Esophagus muscularis mucosa (tissue), 4 donors: ENCODE data around the gene UNKL. TPM values are rescaled to one million over a fixed set of nuclear protein-coding genes. Genes with fewer than 3 reads are reported as not detected.

Source experiments
- DNase-seq: peaks from one replicate; pipeline ENCODE4 v3.0.0-alpha.2; 2017; ENCODE audit errors: extremely low spot score
- H3K27ac ChIP-seq, 4 donors: fragments of 200-600 bp; sonication (generic); replicated peaks in 1 of 4; 1 replicate in 3 of 4; 2 replicates in 1 of 4; pipeline ENCODE4 v1.5.1; 2016 to 2019; ENCODE audit warnings: mild to moderate bottlenecking in 1 of 4
- H3K27me3 ChIP-seq, 4 donors: fragments of 200-600 bp; sonication (generic); one replicate each; pipeline versions ENCODE4 v1.5.1 to v1.6.0; 2016 to 2019
- H3K36me3 ChIP-seq, 4 donors: fragments of 200-600 bp; sonication (generic); one replicate each; pipeline ENCODE4 v1.5.1; 2016 to 2019
- H3K4me1 ChIP-seq, 4 donors: fragments of 200-600 bp; sonication (generic); one replicate each; pipeline ENCODE4 v1.5.1; 2016 to 2019
- H3K4me3 ChIP-seq, 4 donors: fragments of 200-600 bp; sonication (generic); 1 replicate in 2 of 4; 2 replicates in 2 of 4; pipeline ENCODE4 v1.5.1; 2016 to 2019; ENCODE audit warnings: mild to moderate bottlenecking in 4 of 4, moderate library complexity in 1 of 4
- H3K9me3 ChIP-seq, 4 donors: fragments of 200-600 bp; sonication (generic); 1 replicate in 3 of 4; 2 replicates in 1 of 4; pipeline ENCODE4 v1.5.1; 2016 to 2019
- EP300 ChIP-seq: sonication (generic); formaldehyde crosslinking; IDR thresholded peaks from one replicate; pipeline ENCODE4 v1.6.1; 2017; ENCODE audit warnings: antibody characterized with exemption
- POLR2A ChIP-seq: fragments of 450-650 bp; IDR thresholded peaks from one replicate; pipeline ENCODE4 v1.6.1; 2017; ENCODE audit warnings: antibody characterized with exemption, moderate library complexity, mild to moderate bottlenecking, low read depth
- POLR2AphosphoS5 ChIP-seq, 2 donors: sonication (generic); formaldehyde crosslinking; IDR thresholded peaks; one replicate each; pipeline ENCODE4 v1.6.1; 2017; ENCODE audit warnings: antibody characterized with exemption in 2 of 2
- WGBS: methylation state at CpG from one replicate; pipeline ENCODE4 v1.1.5; 2018; 5-methylcytosine and 5-hydroxymethylcytosine counted together
- intact Hi-C: fragments of 100-400 bp; cut with DNase I; formaldehyde crosslinking; loops from one replicate; pipeline ENCODE4 v1.15.1; 2023
- total RNA-seq, 4 donors: library from RNA; depleted of rRNA; stranded (reverse); fragments of >200 nt; gene quantifications; one replicate each; pipeline versions ENCODE4 v1.1.0 to v1.2.1, GENCODE V29; 2016
- TF ChIP-seq, protein P1 (sequence below), 3 experiments: fragments of 200-600 bp in 2 of 3; fragments of 450-650 bp in 1 of 3; sonication (generic) in 2 of 3; IDR thresholded peaks; one replicate each; pipeline ENCODE4 v1.5.1; 2017 to 2019; ENCODE audit warnings: antibody characterized with exemption in 3 of 3, mild to moderate bottlenecking in 2 of 3, moderate library complexity in 1 of 3

Gene UNKL
- total RNA-seq, 4 donors from 2014 or later, result 9.3 to 23.7 (median 16.5) TPM

DNA sequence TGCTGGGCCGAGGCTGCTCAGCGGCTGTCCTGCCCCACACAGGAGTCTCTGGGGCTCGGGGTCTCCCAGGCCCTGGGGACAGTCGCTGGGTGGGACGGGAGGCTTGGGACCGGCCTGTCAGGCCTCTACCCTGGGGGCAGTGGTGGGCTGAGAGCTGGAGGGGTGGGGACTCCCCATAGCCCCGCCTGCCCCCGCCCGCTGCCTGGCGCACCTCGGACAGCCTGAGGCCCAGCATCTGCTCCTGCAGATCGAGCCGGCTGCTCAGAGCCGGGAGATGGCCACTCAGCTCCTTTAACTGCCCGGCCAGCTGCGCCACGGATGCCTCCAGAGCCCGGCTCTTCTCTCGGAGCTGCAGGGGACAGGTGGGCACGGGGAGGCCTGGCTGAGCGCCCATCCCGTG lies 23.1 kb upstream of the UNKL start:
- 96% methylated on average over 4 of the region's 22 CpGs for WGBS
- Histone ChIP-seq H3K27me3 (peaks cover 0 to 15% (median 0%) of the 10 kb centered on the region in 4 donors), H3K27ac (no peak overlapping the region), H3K4me1 (no peaks in the 10 kb centered on the region), H3K36me3 (peaks cover 0 to 16% (median 8%) of the 10 kb centered on the region in 4 donors), H3K9me3 (no peaks in the 10 kb centered on the region), H3K4me3 (no peak overlapping the region)
- TF ChIP-seq EP300 (no peak), POLR2AphosphoS5 (IDR thresholded peaks at IDR 0.05) (no peak), POLR2A (no peak)
- TF ChIP-seq, protein P1, sequence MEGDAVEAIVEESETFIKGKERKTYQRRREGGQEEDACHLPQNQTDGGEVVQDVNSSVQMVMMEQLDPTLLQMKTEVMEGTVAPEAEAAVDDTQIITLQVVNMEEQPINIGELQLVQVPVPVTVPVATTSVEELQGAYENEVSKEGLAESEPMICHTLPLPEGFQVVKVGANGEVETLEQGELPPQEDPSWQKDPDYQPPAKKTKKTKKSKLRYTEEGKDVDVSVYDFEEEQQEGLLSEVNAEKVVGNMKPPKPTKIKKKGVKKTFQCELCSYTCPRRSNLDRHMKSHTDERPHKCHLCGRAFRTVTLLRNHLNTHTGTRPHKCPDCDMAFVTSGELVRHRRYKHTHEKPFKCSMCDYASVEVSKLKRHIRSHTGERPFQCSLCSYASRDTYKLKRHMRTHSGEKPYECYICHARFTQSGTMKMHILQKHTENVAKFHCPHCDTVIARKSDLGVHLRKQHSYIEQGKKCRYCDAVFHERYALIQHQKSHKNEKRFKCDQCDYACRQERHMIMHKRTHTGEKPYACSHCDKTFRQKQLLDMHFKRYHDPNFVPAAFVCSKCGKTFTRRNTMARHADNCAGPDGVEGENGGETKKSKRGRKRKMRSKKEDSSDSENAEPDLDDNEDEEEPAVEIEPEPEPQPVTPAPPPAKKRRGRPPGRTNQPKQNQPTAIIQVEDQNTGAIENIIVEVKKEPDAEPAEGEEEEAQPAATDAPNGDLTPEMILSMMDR (IDR thresholded peaks at IDR 0.05), result no peak
- no peak for DNase-seq
- intact Hi-C loops, result no loop called here

DNA sequence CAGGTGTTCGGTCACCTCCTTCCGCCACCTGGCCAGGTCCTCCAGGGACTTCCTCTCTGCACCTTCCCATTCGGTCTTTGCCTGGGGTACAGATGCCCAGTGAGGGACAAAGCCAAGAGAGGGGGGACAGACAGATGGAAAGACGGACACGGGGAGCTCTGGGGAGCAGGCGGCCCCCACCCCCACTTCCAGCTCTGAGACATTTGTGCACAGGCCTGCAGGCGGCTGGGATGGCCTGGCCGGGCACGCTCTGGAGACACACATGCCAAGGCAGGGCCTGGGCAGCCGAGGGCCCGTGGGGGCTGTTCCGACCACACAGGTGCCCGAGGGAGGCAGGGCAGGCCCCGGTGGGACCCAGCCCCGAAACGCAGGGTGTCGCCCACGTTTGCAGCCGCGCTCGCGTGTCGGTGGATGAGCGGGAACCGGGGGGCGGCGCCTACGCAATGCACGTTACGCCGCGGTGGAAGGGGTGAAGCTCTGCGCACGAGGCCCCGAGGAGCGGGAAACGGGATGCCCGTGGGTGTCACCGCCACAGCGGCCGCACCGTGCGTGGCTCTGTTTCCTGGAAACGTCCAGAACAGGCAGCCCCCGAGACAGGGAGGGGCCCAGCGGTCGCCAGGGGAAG lies 22.3 kb upstream of the UNKL start:
- WGBS, result 88% methylated on average over 20 of the region's 47 CpGs
- peaks cover 0 to 16% (median 8%) of the 10 kb centered on the region in 4 donors for H3K36me3 ChIP-seq
- intact Hi-C loops, result no loop called here
- H3K9me3 ChIP-seq, result no peaks in the 10 kb centered on the region
- H3K4me1 ChIP-seq, result no peaks in the 10 kb centered on the region
- no peak for DNase-seq
- peaks cover 0 to 23% (median 0%) of the 10 kb centered on the region in 4 donors for H3K27me3 ChIP-seq
- TF ChIP-seq POLR2A (no peak), EP300 (no peak), POLR2AphosphoS5 (IDR thresholded peaks at IDR 0.05) (no peak)
- TF ChIP-seq, protein P1 (IDR thresholded peaks at IDR 0.05), result no peak
- H3K4me3 ChIP-seq, result no peak overlapping the region
- H3K27ac ChIP-seq, result no peak overlapping the region

DNA sequence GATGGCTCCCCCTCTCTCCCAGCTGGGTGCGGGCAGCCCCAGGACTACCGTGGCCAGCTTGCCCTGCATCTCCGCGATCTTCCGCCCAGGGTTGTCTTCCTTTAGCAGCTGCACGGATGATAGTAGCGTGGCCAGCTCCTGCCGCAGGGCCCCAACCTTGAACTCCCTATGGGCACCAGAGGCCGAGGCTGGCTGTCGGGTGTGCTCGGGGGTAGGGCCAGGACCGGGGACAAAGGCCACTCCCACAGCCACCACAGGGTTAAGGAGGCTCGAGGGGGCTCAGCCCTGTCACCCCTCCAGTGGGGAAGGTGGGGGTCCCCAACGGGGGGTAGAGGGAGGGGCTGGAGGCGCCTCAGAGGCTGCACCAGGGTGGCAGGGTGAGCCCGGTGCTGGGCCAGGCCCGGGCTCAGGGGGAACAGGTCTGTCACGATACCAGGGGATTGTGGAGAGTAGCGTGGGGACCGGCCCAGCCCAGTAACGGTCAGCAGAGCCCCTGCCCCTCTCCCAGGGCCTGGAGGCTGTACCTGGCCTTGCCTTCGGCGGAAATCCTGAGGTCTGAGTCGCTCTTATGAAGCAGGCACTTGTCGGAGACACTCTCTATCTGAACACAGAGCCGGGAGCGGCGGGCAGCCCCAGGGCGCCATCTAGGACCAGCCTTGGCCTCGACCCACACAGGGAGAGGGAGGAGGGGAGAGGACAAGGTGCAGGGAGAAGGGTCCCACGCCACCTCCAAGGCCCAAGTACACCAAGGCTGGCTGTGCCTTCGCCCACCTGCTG lies 21.6 kb upstream of the UNKL start:
- DNase-seq, result no peak
- H3K9me3 ChIP-seq, result no peaks in the 10 kb centered on the region
- intact Hi-C loops, result no loop called here
- H3K4me1 ChIP-seq, result no peaks in the 10 kb centered on the region
- H3K27ac ChIP-seq, result no peak overlapping the region
- no peak for TF ChIP-seq EP300
- TF ChIP-seq, protein P1 (IDR thresholded peaks at IDR 0.05), result no peak
- no peak for TF ChIP-seq POLR2AphosphoS5 (IDR thresholded peaks at IDR 0.05)
- 85% methylated on average over 26 of the region's 32 CpGs for WGBS
- H3K4me3 ChIP-seq, result no peak overlapping the region
- peaks cover 0 to 27% (median 0%) of the 10 kb centered on the region in 4 donors for H3K27me3 ChIP-seq
- peaks cover 0 to 16% (median 8%) of the 10 kb centered on the region in 4 donors for H3K36me3 ChIP-seq

DNA sequence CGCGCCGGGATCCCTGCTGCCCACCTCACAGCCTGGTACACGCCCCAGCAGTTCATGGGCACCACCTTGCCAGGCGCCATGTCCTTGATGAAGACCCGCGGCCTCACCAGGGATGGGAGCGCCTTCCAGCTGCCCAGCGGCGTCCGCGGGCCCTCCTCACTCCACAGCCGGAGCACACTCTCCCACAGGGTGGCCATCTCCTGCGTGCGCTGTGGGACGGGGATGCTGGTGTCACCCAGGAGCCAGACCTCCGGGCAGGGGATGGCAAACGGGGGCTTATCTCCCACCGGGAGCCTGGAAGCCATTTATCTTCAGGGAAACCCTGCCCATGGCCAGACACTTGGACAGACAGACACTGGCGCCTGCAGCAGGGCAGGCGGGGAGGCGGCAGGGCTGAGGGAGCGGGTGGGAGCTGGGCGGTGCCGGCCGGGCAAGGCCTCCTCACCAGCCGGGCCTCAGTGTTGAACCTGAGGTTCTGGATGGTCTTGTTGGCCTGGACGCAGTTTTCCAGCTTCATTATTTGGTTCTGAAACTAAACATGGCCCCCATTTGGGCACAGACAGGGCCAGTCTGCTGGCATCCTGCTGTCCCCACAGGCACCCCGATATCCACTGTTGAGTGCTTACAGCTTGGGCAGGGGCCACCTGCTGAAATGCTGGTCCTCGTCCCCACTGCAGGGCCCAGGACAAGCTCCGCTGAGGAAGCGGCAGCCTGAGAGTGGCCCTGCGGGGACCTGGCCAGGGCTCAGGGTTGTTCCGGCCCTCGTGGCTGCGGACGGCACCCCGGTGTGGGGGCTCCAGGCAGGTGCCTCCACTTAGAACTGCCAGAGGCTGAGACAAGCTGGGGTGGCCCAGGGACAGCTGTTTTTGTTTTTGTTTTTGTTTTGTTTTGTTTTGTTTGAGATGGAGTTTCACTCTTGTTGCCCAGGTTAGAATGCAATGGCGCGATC lies 20.4 kb upstream of the UNKL start:
- no peak for TF ChIP-seq POLR2AphosphoS5 (IDR thresholded peaks at IDR 0.05)
- 94% methylated on average over 10 of the region's 40 CpGs for WGBS

DNA sequence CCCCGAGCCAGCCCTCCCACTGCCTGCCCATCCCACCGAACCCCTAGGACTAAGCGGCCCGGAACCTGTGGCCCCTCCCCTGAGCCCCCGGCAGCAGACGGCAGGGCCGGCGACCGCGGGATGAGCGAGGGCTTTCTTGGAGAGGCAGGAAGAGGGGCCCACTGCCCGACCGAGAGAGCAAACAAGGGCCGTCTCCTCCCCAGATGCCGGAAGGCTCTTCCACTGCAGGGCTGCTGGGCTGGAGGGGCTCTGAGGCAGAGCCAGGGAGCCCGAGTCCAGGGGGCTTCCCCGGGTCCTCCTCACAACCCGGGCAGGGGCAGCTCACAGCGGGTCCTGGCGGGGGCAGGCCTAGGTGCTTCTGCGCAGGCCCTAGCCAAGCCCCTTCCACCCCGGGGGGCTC lies 19.3 kb upstream of the UNKL start:
- 80% methylated on average over 2 of the region's 22 CpGs for WGBS
- H3K27me3 ChIP-seq, result peaks cover 0 to 41% (median 0%) of the 10 kb centered on the region in 4 donors
- no peak overlapping the region for H3K27ac ChIP-seq
- no peaks in the 10 kb centered on the region for H3K9me3 ChIP-seq
- no peak for DNase-seq
- intact Hi-C loops, result no loop called here
- no peak overlapping the region for H3K4me3 ChIP-seq
- H3K36me3 ChIP-seq, result peaks cover 0 to 16% (median 7%) of the 10 kb centered on the region in 4 donors
- peaks cover 0 to 5% (median 1%) of the 10 kb centered on the region in 4 donors for H3K4me1 ChIP-seq
- no peak for TF ChIP-seq EP300
- no peak for TF ChIP-seq POLR2A
- no peak for TF ChIP-seq POLR2AphosphoS5 (IDR thresholded peaks at IDR 0.05)
- TF ChIP-seq, protein P1 (IDR thresholded peaks at IDR 0.05), result no peak

More for the DNA sequence above, 20.4 kb upstream of the UNKL start:
- no peak overlapping the region for H3K4me3 ChIP-seq
- peaks cover 0 to 30% (median 0%) of the 10 kb centered on the region in 4 donors for H3K27me3 ChIP-seq
- no peak for DNase-seq
- no peaks in the 10 kb centered on the region for H3K4me1 ChIP-seq
- intact Hi-C loops, result no loop called here
- H3K9me3 ChIP-seq, result no peaks in the 10 kb centered on the region
- H3K36me3 ChIP-seq, result peaks cover 0 to 16% (median 8%) of the 10 kb centered on the region in 4 donors
- no peak overlapping the region for H3K27ac ChIP-seq
